ENCODE data around the gene GEMIN4.

The GEMIN4 gene

DNA sequence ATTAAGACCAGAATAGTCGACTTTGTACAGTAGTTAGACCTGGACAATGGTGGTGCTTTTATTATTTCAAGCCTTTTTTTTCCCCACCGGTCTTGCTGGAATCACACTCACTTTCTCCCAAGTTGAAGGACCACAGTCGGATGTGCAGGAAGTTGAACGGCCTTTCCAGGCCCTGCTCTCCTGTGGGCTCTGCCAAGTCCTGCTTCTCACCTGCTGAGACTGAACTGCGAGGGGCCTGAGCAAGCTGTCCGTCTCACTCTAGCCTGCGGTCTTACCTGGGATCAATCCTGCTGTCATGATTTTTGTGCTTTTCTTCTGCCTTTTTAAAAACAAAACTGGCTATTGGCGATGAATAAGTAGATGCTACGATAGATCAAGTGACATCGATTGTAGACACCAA lies 18.3 kb downstream of the GEMIN4 start:
- peaks cover 9% of the 10 kb centered on the region; the same call in 1 of the 2 replicates for H4K20me1 ChIP-seq (ENCODE audit: insufficient read depth, low read length)
- no peaks in the 10 kb centered on the region for H3K27me3 ChIP-seq (ENCODE audit: insufficient read depth, low read length, poor library complexity)
- peak overlapping the region in 1 of 2 experiments; percentile 87; a peak in 2 of 4 replicates for H3K4me3 ChIP-seq (ENCODE audit: low read depth in 1 of 2, low read length in 2 of 2)
- no peak for TF ChIP-seq EZH2 (IDR thresholded peaks at IDR 0.05; ENCODE audit: borderline replicate concordance, low read depth, low read length, severe bottlenecking)
- TF ChIP-seq, protein P1, sequence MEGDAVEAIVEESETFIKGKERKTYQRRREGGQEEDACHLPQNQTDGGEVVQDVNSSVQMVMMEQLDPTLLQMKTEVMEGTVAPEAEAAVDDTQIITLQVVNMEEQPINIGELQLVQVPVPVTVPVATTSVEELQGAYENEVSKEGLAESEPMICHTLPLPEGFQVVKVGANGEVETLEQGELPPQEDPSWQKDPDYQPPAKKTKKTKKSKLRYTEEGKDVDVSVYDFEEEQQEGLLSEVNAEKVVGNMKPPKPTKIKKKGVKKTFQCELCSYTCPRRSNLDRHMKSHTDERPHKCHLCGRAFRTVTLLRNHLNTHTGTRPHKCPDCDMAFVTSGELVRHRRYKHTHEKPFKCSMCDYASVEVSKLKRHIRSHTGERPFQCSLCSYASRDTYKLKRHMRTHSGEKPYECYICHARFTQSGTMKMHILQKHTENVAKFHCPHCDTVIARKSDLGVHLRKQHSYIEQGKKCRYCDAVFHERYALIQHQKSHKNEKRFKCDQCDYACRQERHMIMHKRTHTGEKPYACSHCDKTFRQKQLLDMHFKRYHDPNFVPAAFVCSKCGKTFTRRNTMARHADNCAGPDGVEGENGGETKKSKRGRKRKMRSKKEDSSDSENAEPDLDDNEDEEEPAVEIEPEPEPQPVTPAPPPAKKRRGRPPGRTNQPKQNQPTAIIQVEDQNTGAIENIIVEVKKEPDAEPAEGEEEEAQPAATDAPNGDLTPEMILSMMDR (IDR thresholded peaks at IDR 0.05; ENCODE audit: borderline replicate concordance, extremely low read depth, low read length, poor library complexity, severe bottlenecking): no peak
- no peak for ATAC-seq (ENCODE audit: insufficient read depth, low read depth)
- DNase-seq: no peak
- H3K9me3 ChIP-seq (ENCODE audit: insufficient read depth, low read length, severe bottlenecking): no peaks in the 10 kb centered on the region
- peaks cover 14% of the 10 kb centered on the region for H3K36me3 ChIP-seq (ENCODE audit: insufficient read depth, low read length)
- H2AFZ ChIP-seq (ENCODE audit: low read depth, low read length): no peak overlapping the region
- H3K4me2 ChIP-seq (ENCODE audit: insufficient read depth, low read length): peak overlapping the region; percentile 98
- no peak overlapping the region for H3K27ac ChIP-seq (ENCODE audit: low read length)
- peaks cover 33% of the 10 kb centered on the region for H3K4me1 ChIP-seq (ENCODE audit: insufficient read depth, low read length)
- H3K9ac ChIP-seq (ENCODE audit: low read depth, low read length): peak overlapping the region; percentile 81; the same call in 1 of the 2 replicates
- H3K79me2 ChIP-seq (ENCODE audit: insufficient read depth, low read length): peaks cover 21% of the 10 kb centered on the region

DNA sequence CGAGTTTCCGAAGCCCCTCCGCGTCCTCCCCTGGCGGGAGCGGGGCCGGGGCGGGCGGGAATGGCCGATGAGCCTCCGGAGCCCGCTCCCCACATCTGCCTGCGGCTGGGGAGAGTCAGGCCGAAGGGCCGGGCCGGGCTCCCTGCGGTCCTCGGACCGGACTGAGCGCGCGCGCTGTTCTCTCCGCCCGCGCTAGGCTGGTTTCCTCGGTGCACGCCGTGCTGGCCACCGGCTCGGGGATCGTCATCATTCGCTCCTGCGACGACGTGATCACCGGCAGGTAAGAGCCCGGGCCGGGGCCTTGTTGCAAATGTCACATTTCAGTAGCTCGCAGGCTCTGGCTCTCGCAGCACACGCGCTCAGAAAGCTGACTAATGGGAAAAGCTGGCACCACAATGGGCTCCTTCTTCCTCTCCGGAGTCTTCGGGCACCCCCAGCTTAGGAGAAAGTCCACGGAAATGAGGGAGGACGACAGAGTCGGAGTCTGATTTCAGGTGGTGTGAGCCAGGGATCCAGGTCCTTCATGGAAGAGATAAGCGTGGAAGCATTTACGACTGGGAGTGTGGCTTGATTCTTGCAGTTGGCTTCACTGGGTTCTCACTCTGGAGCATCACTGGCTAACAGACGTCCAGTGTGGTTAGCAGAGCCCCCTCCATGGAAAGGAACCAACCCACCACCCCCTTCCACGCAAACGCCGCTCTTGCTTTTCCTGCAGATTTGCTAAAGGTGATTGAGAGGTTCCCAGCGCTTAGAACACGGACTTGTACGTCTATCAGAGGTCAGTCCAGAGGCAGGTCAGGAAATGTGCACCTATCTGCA lies 19.0 kb downstream of the GEMIN4 start:
- Histone ChIP-seq H3K9me3 (ENCODE audit: insufficient read depth, low read length, severe bottlenecking) (no peaks in the 10 kb centered on the region), H3K27me3 (ENCODE audit: insufficient read depth, low read length, poor library complexity) (no peaks in the 10 kb centered on the region), H3K4me3 (ENCODE audit: low read depth in 1 of 2, low read length in 2 of 2) (peak overlapping the region; percentile 70 to 87; a peak in 3 of 4 replicates), H3K36me3 (ENCODE audit: insufficient read depth, low read length) (peaks cover 8% of the 10 kb centered on the region), H3K9ac (ENCODE audit: low read depth, low read length) (peak overlapping the region; percentile 81), H3K79me2 (ENCODE audit: insufficient read depth, low read length) (peaks cover 16% of the 10 kb centered on the region), H4K20me1 (ENCODE audit: insufficient read depth, low read length) (peaks cover 4% of the 10 kb centered on the region; the same call in 1 of the 2 replicates), H3K27ac (ENCODE audit: low read length) (peak overlapping the region; percentile 71; the same call in 1 of the 2 replicates), H3K4me2 (ENCODE audit: insufficient read depth, low read length) (peak overlapping the region; percentile 98), H2AFZ (ENCODE audit: low read depth, low read length) (peak overlapping the region; percentile 79), H3K4me1 (ENCODE audit: insufficient read depth, low read length) (peaks cover 33% of the 10 kb centered on the region)
- TF ChIP-seq EZH2 (IDR thresholded peaks at IDR 0.05; ENCODE audit: borderline replicate concordance, low read depth, low read length, severe bottlenecking): no peak
- TF ChIP-seq, protein P1 (IDR thresholded peaks at IDR 0.05; ENCODE audit: borderline replicate concordance, extremely low read depth, low read length, poor library complexity, severe bottlenecking): no peak
- DNase-seq (no peak), ATAC-seq (ENCODE audit: insufficient read depth, low read depth) (peak; percentile 9; the same call in 2 of the 3 replicates)

DNA sequence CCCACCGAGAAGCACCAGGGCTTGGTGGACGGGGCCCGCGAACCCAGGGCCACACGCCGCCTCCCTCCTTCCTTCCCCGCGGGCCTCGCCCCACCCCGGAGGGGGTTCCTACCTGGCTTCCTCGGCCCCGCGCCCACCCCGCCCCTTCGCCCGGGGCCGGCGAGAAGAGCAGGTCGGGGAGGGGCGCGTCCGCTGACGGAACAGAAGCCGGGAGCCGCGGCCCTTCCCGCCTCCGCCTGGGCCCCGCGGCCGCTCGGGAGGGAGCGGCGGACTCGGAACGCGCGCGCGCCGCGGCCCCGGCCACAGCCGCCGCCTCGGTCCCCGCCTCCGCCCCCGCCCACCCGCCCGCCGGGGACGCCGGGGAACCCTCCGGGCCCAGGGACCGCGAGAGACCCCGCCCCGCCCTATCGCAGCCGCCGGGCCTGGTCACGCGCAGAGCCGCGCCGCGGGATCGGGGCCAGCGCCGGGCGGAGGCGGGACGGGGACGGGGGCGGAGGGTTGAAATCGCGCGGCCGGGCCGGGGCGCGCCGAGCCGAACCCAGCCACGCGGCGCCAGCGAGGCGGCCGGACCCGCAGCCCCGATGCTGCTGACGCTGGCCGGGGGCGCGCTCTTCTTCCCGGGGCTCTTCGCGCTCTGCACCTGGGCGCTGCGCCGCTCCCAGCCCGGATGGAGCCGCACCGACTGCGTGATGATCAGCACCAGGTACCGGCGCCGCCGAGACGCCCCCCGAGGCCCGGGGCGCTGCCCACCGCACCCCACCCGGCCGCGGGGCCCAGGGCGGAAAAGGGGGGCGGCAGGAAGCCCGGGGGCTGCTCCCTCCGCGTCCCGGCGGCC lies 19.8 kb downstream of the GEMIN4 start, which contains the start of gene TLCD3A:
Gene TLCD3A, plus strand, starts transcription at position 530 of the 835 bp plus-strand sequence. Its CDS starts 52 bp downstream, at position 582.
- peaks cover 33% of the 10 kb centered on the region for H3K4me1 ChIP-seq (ENCODE audit: insufficient read depth, low read length)
- peak within 1 kb of the TSS; percentile 71 for H3K27ac ChIP-seq (ENCODE audit: low read length)
- TF ChIP-seq EZH2 (IDR thresholded peaks at IDR 0.05; ENCODE audit: borderline replicate concordance, low read depth, low read length, severe bottlenecking): no peak
- TF ChIP-seq, protein P1 (IDR thresholded peaks at IDR 0.05; ENCODE audit: borderline replicate concordance, extremely low read depth, low read length, poor library complexity, severe bottlenecking): no peak
- no peaks in the 10 kb centered on the region for H4K20me1 ChIP-seq (ENCODE audit: insufficient read depth, low read length)
- H3K4me3 ChIP-seq (ENCODE audit: low read depth in 1 of 2, low read length in 2 of 2): peak within 1 kb of the TSS; percentile 70 to 87; a peak in 3 of 4 replicates
- peak within 1 kb of the TSS; percentile 81 for H3K9ac ChIP-seq (ENCODE audit: low read depth, low read length)
- peaks cover 2% of the 10 kb centered on the region; the same call in 1 of the 2 replicates for H3K36me3 ChIP-seq (ENCODE audit: insufficient read depth, low read length)
- peaks cover 16% of the 10 kb centered on the region for H3K79me2 ChIP-seq (ENCODE audit: insufficient read depth, low read length)
- peak within 1 kb of the TSS; percentile 88 for H2AFZ ChIP-seq (ENCODE audit: low read depth, low read length)
- H3K9me3 ChIP-seq (ENCODE audit: insufficient read depth, low read length, severe bottlenecking): no peaks in the 10 kb centered on the region
- ATAC-seq (ENCODE audit: insufficient read depth, low read depth): peak; percentile 73
- peak within 1 kb of the TSS; percentile 98 for H3K4me2 ChIP-seq (ENCODE audit: insufficient read depth, low read length)
- H3K27me3 ChIP-seq (ENCODE audit: insufficient read depth, low read length, poor library complexity): no peaks in the 10 kb centered on the region
- peak; percentile 70 for DNase-seq
